Common myeloid progenitor, CD34-positive (primary cell): ENCODE results near the gene PCDHA5.
"Not testable (repeated sequence)": the region's sequence is repeated elsewhere in the genome, so short reads cannot be mapped to it uniquely, and the experiment has no call there.

ENCODE experiments used
- CTCF ChIA-PET: fragments of 350-600 bp; sonication (Branson Sonifier 250); formaldehyde crosslinking; loops from one replicate; lab custom pipeline; 2021; ENCODE audit warnings: antibody characterized with exemption; lab: Charles Lee
- POLR2A ChIA-PET: fragments of 350-600 bp; sonication (Branson Sonifier 250); formaldehyde crosslinking; loops from one replicate; lab custom pipeline; 2021; ENCODE audit warnings: antibody characterized with exemption; lab: Charles Lee
- DNase-seq, 3 donors: peaks; one replicate each; pipeline versions ENCODE4 v3.0.0 to v3.0.0-alpha.2; 2013
- H3K27ac ChIP-seq, 2 experiments: 1 replicate in 1 of 2; 2 replicates in 1 of 2; pipeline ENCODE4 v1.7.0; 2013; ENCODE audit warnings: inconsistent platforms in 2 of 2, low read length in 2 of 2, mild to moderate bottlenecking in 2 of 2, low read depth in 1 of 2, moderate library complexity in 1 of 2; ENCODE audit not compliant: severe bottlenecking in 2 of 2, insufficient read depth in 1 of 2, poor library complexity in 1 of 2
- H3K27me3 ChIP-seq, 5 experiments: replicated peaks in 2 of 5; 1 replicate in 3 of 5; 2 replicates in 2 of 5; pipeline versions ENCODE4 v1.6.1 to v1.7.0; 2013; ENCODE audit warnings: low read length in 4 of 5, mild to moderate bottlenecking in 2 of 5, moderate library complexity in 2 of 5, inconsistent platforms in 1 of 5; ENCODE audit not compliant: insufficient read depth in 5 of 5, control insufficient read depth in 4 of 5
- H3K36me3 ChIP-seq, 4 experiments: 1 replicate in 2 of 4; 2 replicates in 2 of 4; pipeline versions ENCODE4 v1.6.1 to v1.7.0; 2013; ENCODE audit warnings: low read length in 3 of 4, control low read depth in 1 of 4, mild to moderate bottlenecking in 1 of 4; ENCODE audit not compliant: control insufficient read depth in 4 of 4, insufficient read depth in 4 of 4
- H3K4me1 ChIP-seq, 4 experiments: 1 replicate in 3 of 4; 2 replicates in 1 of 4; pipeline versions ENCODE4 v1.6.1 to v1.7.1; 2013; ENCODE audit warnings: low read length in 3 of 4, mild to moderate bottlenecking in 3 of 4, control low read depth in 1 of 4, inconsistent platforms in 1 of 4, moderate library complexity in 1 of 4; ENCODE audit not compliant: control insufficient read depth in 4 of 4, insufficient read depth in 4 of 4; ENCODE audit errors: control extremely low read depth in 1 of 4
- H3K4me3 ChIP-seq, 7 experiments: 1 replicate in 4 of 7; 2 replicates in 3 of 7; pipeline versions ENCODE4 v1.5.1 to v1.7.0; 2013; ENCODE audit warnings: mild to moderate bottlenecking in 7 of 7, low read length in 6 of 7, moderate library complexity in 6 of 7, inconsistent platforms in 2 of 7, low read depth in 2 of 7, control low read depth in 1 of 7; ENCODE audit not compliant: insufficient read depth in 4 of 7, control insufficient read depth in 1 of 7; ENCODE audit errors: extremely low read depth in 1 of 7
- H3K9me3 ChIP-seq, 5 experiments: 1 replicate in 4 of 5; 2 replicates in 1 of 5; pipeline versions ENCODE4 v1.6.1 to v1.7.1; 2013; ENCODE audit warnings: low read length in 4 of 5, mild to moderate bottlenecking in 2 of 5, inconsistent platforms in 1 of 5, low read depth in 1 of 5, moderate library complexity in 1 of 5; ENCODE audit not compliant: control insufficient read depth in 4 of 5, insufficient read depth in 2 of 5; ENCODE audit errors: control extremely low read depth in 1 of 5
- WGBS: methylation state at CpG from one replicate; pipeline ENCODE4 v1.1.5; 2013; ENCODE audit not compliant: insufficient coverage; 5-methylcytosine and 5-hydroxymethylcytosine counted together

Gene PCDHA5

DNA sequence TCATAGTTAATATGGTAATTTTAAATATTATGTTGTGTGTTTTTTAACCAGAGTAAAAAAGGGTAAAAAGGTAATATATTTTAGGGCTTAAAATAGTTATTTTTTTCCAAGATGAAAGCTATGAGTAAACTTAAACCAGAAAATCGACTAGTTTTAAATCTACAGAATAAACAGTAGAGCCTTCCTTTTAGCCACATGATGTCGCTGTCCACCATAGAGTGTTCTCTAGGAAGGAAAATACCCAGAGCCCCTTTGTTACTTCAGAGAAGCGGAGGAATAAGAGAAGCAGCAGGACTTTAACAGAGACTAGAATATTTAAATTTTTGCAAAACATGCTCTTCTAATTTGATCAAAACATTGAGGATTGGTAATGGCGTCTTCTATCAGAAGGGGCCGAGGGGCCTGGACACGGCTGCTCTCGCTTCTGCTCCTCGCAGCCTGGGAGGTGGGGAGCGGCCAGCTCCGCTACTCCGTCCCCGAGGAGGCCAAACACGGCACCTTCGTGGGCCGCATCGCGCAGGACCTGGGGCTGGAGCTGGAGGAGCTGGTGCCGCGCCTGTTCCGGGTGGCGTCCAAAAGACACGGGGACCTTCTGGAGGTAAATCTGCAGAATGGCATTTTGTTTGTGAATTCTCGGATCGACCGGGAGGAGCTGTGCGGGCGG is 26.7 kb upstream of the PCDHA5 start, which contains the start of gene PCDHA2:
Gene PCDHA2 (plus strand): TSS at position 258 of the 664 bp plus-strand sequence.
- Histone ChIP-seq H3K4me3 (no peak within 1 kb of the TSS), H3K4me1 (no peaks in the 10 kb centered on the region), H3K27me3 (peaks cover 2 to 25% (median 3%) of the 10 kb centered on the region in 5 experiments), H3K27ac (no peak within 1 kb of the TSS), H3K36me3 (no peaks in the 10 kb centered on the region), H3K9me3 (peaks cover 19 to 56% (median 29%) of the 10 kb centered on the region in 5 experiments)
- POLR2A ChIA-PET = no interaction called here
- WGBS = 20% methylated on average over 25 of the region's 27 CpGs
- CTCF ChIA-PET = no interaction called here
- no peak for DNase-seq

DNA sequence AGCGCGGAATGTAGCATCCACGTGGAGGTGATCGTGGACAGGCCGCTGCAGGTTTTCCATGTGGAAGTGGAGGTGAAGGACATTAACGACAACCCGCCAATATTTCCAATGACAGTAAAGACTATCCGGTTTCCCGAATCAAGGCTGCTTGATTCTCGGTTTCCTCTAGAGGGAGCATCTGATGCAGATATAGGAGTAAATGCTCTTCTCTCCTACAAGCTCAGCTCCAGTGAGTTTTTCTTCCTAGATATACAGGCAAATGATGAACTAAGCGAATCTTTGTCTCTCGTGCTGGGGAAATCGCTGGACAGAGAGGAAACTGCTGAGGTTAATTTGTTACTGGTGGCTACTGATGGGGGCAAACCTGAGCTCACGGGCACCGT is 26.2 kb upstream of the PCDHA5 start:
- H3K36me3 ChIP-seq = no peaks in the 10 kb centered on the region
- POLR2A ChIA-PET = no interaction called here
- no peak overlapping the region for H3K4me3 ChIP-seq
- 10% methylated on average over 5 of the region's 15 CpGs for WGBS
- CTCF ChIA-PET = no interaction called here
- H3K27me3 ChIP-seq = peaks cover 0 to 24% (median 3%) of the 10 kb centered on the region in 5 experiments
- DNase-seq = no peak
- no peak overlapping the region for H3K27ac ChIP-seq
- H3K4me1 ChIP-seq = no peaks in the 10 kb centered on the region
- peaks cover 19 to 54% (median 29%) of the 10 kb centered on the region in 5 experiments for H3K9me3 ChIP-seq

DNA sequence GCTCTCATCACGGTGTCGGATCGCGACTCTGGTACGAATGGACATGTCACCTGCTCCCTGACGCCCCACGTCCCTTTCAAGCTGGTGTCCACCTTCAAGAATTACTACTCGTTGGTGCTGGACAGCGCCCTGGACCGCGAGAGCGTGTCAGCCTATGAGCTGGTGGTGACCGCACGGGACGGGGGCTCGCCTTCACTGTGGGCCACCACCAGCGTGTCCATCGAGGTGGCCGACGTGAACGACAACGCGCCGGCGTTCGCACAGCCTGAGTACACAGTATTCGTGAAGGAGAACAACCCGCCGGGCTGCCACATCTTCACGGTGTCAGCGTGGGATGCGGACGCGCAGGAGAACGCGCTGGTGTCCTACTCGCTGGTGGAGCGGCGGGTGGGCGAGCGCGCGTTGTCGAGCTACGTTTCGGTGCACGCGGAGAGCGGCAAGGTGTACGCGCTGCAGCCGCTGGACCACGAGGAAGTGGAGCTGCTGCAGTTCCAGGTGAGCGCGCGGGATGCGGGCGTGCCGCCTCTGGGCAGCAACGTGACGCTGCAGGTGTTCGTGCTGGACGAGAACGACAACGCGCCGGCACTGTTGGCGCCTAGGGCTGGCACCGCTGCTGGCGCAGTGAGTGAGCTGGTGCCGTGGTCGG is 25.2 kb upstream of the PCDHA5 start:
- DNase-seq, CTCF ChIA-PET, POLR2A ChIA-PET, H3K4me3 ChIP-seq, H3K36me3 ChIP-seq, H3K4me1 ChIP-seq, H3K27ac ChIP-seq: not testable (repeated sequence)
- H3K9me3 ChIP-seq = peaks cover 23 to 52% (median 33%) of the 10 kb centered on the region in 5 experiments
- WGBS = 54% methylated on average over 58 of the region's 72 CpGs
- peaks cover 0 to 27% (median 3%) of the 10 kb centered on the region in 5 experiments for H3K27me3 ChIP-seq

DNA sequence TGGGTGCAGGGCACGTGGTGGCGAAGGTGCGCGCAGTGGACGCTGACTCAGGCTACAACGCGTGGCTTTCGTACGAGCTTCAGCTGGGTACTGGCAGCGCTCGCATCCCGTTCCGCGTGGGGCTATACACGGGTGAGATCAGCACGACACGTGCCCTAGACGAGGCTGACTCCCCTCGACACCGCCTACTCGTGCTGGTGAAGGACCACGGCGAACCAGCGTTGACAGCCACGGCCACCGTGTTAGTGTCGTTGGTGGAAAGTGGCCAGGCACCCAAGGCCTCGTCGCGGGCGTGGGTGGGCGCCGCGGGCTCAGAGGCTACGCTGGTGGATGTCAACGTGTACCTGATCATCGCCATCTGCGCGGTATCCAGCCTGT is 24.7 kb upstream of the PCDHA5 start:
- H3K4me3 ChIP-seq = no peak overlapping the region
- peaks cover 0 to 32% (median 3%) of the 10 kb centered on the region in 5 experiments for H3K27me3 ChIP-seq
- 55% methylated on average over 36 of the region's 39 CpGs for WGBS
- no peak overlapping the region for H3K27ac ChIP-seq
- no peaks in the 10 kb centered on the region for H3K4me1 ChIP-seq
- DNase-seq = no peak
- ChIA-PET CTCF (no interaction called here), POLR2A (no interaction called here)
- H3K9me3 ChIP-seq = peaks cover 24 to 57% (median 39%) of the 10 kb centered on the region in 5 experiments
- H3K36me3 ChIP-seq = no peaks in the 10 kb centered on the region

DNA sequence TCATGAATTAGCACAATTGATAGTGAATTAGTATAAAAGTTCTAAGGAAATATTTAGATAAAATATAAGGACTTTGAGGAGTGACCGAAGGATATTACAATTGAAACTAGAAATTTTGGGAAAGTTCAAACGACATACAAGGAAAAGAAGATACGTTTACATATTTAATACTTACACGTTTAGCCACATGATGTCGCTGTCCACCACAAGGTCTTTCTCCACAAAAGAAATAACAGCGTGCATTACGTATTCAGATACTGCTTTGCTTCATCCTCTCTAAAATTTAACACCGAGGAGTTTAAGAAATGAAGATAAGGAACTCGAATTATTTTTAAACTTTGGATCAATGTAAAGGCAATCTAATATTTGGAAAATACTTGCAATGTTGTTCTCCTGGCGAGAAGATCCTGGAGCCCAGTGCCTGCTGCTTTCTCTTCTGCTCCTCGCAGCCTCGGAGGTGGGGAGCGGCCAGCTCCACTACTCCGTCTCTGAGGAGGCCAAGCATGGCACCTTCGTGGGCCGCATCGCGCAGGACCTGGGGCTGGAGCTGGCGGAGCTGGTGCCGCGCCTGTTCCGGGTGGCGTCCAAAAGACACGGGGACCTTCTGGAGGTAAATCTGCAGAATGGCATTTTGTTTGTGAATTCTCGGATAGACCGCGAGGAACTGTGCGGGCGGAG is 20.5 kb upstream of the PCDHA5 start, which contains the start of gene PCDHA3:
Gene PCDHA3 (plus strand): TSS at position 242 of the 678 bp plus-strand sequence.
- DNase-seq = peak in 2 of 3 donors; percentile 22 to 35
- peaks cover 10 to 47% (median 38%) of the 10 kb centered on the region in 5 experiments for H3K9me3 ChIP-seq
- H3K27me3 ChIP-seq = peaks cover 0 to 35% (median 0%) of the 10 kb centered on the region in 5 experiments
- WGBS = 25% methylated on average over 13 of the region's 29 CpGs
- POLR2A ChIA-PET = no interaction called here
- no peaks in the 10 kb centered on the region for H3K36me3 ChIP-seq
- no peaks in the 10 kb centered on the region for H3K4me1 ChIP-seq
- CTCF ChIA-PET = no interaction called here
- H3K4me3 ChIP-seq = no peak within 1 kb of the TSS
- no peak within 1 kb of the TSS for H3K27ac ChIP-seq

DNA sequence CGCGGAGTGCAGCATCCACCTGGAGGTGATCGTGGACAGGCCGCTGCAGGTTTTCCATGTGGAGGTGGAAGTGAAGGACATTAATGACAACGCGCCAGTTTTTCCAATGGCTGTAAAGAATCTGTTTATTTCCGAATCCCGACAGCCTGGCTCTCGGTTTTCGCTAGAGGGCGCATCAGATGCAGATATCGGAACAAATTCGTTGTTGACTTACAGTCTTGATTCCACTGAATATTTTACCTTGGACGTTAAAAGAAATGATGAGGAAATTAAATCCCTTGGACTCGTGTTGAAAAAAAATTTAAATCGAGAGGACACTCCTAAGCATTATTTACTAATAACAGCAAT is 19.9 kb upstream of the PCDHA5 start:
- 13% methylated on average over 13 of the region's 16 CpGs for WGBS
- H3K4me3 ChIP-seq = no peak overlapping the region
- H3K27ac ChIP-seq = no peak overlapping the region
- ChIA-PET CTCF (no interaction called here), POLR2A (no interaction called here)
- peak in 1 of 3 donors; percentile 8 for DNase-seq
- no peaks in the 10 kb centered on the region for H3K4me1 ChIP-seq
- peaks cover 0 to 31% (median 0%) of the 10 kb centered on the region in 5 experiments for H3K27me3 ChIP-seq
- peaks cover 10 to 47% (median 33%) of the 10 kb centered on the region in 5 experiments for H3K9me3 ChIP-seq
- H3K36me3 ChIP-seq = no peaks in the 10 kb centered on the region

DNA sequence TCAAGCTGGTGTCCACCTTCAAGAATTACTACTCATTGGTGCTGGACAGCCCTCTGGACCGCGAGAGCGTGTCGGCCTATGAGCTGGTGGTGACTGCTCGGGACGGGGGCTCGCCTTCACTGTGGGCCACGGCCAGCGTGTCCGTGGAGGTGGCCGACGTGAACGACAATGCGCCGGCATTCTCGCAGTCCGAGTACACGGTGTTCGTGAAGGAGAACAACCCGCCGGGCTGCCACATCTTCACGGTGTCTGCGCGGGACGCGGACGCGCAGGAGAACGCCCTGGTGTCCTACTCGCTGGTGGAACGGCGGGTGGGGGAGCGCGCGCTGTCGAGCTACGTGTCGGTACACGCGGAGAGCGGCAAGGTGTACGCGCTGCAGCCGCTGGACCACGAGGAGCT is 19.0 kb upstream of the PCDHA5 start:
- H3K27ac ChIP-seq, H3K36me3 ChIP-seq, POLR2A ChIA-PET, H3K4me1 ChIP-seq, DNase-seq, H3K4me3 ChIP-seq, CTCF ChIA-PET: not testable (repeated sequence)
- WGBS = 50% methylated on average over 42 of the region's 45 CpGs
- Histone ChIP-seq H3K27me3 (peaks cover 0 to 31% (median 0%) of the 10 kb centered on the region in 5 experiments), H3K9me3 (peaks cover 10 to 45% (median 31%) of the 10 kb centered on the region in 5 experiments)
